CD4-positive, alpha-beta T cell treated with Interleukin-12 subunit alpha and Interleukin-12 subunit beta, for 1 hour (primary cell): ENCODE data around the gene IGHMBP2.
A peak's percentile ranks its signal among the peaks of the same experiment; 100 is the strongest.
"Not testable (repeated sequence)": the region's sequence is repeated elsewhere in the genome, so short reads cannot be mapped to it uniquely, and the experiment has no call there.

ENCODE experiments used
- DNase-seq: peaks from one replicate; pipeline ENCODE4 v3.0.0-alpha.2; 2020

The IGHMBP2 gene

GRCh38 chr11:68903288-68904247, at the start of gene IGHMBP2, which contains the start of gene MRPL21:
Gene IGHMBP2, plus strand, starts transcription at chr11:68903891. Its CDS starts 62 bp downstream, at chr11:68903953.
Gene MRPL21, minus strand, starts transcription at chr11:68903832. Its CDS starts 22 bp downstream, at chr11:68903810.
- DNase-seq: peak; percentile 85

DNA sequence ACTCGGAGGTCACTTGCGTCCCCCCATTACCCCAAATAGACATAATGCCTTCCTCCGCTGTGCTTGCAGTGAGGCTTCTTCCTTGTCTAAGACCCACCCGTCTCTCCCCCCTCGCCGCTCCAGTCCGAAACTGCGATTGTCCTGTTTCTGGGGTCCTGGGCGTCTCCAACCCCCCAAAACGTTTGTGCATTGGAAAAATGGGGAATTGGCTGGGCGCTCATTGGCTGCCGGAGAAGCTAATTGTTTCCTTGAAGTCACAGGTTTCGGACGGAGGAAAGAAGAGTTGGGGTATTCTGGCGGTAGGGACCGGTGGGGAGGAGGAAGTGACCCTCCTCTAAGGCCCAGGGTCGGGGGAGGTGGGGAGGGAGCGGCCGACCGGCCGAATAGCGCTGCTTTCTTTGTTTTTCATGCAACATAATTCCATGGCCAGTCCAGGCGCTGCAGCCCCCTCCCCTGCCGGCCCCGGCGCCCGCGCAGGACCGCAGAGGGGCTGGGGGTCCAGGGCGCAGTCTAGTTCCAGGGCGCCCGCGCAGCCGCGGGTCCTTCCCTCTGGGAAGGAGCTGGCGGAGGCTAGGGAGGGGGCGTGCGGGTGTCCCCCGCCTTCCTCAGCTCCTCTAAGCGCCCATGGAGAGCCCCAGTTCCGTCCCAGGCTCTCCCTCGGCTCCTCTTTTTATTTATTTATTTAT, 49.3 kb upstream of the IGHMBP2 start:
- DNase-seq: no peak

DNA sequence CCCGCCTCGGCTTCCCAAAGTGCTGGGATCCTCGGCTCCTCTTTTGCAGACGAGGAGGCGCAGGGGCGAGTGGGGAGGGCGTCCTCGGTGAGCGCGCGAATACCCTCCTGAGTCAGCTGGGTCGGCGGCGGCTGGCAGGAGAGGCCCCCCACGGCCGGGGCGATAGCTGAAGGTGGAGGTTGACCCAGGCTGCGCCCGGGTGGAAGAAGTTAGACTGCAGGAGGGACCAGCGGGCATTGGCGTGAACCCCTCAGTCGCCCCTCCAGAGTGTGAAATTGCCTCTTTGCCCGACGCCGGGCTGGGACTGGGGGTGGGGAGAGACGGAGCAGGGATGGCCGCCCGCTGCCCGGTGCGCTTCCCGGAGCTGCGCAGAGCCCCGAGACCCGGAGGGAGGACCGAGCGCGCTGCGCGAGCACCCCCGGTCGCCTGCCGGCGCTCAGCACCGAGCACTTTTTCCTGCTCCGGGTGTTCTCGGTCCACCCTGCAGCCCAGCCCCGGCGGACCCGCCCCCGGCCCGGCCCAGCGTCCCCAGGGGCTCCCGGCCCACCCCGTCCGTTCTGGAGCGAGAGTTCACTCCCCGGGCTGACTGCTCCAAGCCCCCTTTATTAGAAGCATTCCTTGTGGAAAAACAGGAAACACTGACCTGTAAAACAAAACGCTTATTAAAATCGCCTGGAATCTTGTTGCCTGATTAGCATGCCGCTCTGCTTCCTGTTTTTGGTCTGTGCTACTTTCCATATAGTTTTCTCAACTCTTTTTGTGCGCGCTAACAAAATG, 48.3 kb upstream of the IGHMBP2 start:
- peak; percentile 37 for DNase-seq

DNA sequence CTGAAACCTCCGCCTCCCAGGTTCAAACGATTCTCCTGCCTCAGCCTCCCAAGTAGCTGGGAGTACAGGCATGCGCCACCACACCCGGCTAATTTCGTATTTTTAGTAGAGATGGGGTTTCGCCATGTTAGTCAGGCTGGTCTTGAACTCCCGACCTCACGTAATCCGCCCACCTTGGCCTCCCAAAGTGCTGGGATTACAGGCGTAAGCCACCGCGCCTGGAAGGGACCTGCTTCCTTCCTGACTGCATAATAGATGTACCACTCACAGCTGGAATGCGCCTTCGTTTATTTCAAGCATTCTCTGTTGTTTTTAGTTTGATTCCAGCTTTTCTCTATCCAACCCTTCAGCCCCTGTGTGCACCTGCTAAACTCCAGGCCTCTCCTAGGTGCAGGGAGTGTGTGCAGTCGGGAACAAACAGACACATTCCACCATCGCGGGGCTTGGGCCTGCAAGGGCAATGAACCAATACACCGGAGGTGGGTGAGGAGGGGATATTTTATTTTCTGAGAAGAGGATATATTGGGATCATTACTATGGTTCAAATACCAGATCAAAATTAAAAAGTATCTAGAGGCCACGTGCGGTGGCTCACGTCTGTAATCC, 47.2 kb upstream of the IGHMBP2 start:
- DNase-seq: not testable (repeated sequence)

DNA sequence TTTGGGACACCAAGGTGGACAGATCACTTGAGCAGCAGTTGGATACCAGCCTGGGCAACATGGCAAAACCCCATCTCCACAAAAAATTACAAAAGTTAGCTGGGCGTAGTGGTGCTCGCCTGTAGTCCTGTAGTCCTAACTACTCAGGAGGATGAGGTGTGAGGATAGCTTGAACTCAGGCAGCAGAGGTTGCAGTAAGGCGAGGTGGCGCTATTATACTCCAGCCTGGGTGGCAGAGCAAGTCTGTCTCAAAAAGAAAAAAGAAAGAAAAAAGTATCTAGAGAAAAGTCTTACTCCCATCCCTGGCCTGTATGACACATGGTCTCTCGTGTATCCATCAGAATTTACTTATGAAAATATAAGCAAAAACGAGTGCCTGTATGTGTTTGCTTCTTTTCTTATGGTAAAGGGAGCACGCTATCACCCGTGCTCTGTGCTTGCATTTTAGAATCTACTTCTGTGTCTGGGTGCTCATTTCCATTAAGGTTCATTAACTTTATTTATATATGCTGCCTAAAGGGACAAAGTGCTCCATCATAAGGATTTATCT, 46.6 kb upstream of the IGHMBP2 start:
- no peak for DNase-seq

DNA sequence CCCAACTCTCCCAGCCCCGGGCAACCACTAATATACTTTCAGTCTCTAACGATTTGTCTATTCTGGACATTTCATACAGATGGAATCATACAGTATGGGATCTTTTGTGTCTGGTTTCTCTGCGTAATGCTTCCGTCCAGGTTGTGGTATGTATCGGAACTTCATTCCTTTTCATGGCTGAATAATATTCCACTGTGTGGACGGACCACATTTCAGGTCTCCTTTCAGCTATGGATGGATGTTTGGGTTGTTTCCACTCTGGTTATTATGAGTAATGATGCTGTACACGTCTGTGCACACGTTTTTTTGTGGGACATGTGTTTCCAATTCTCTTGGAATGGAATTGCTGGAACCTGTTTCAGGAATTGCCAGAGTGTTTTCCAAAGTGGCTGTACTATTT, 44.6 kb upstream of the IGHMBP2 start:
- DNase-seq: no peak

- no peak for DNase-seq
Observed at GRCh38 chr11:68862421-68862820, 41.3 kb upstream of the IGHMBP2 start.

GRCh38 chr11:68863553-68864265, 40.0 kb upstream of the IGHMBP2 start:
- no peak for DNase-seq

- no peak for DNase-seq
Observed at GRCh38 chr11:68865241-68865640, 38.5 kb upstream of the IGHMBP2 start.

- no peak for DNase-seq
Observed at GRCh38 chr11:68867066-68867465, 36.6 kb upstream of the IGHMBP2 start.

- no peak for DNase-seq
Observed at GRCh38 chr11:68868221-68868835, 35.4 kb upstream of the IGHMBP2 start.

GRCh38 chr11:68870470-68870869, 33.2 kb upstream of the IGHMBP2 start:
- DNase-seq: no peak

DNA sequence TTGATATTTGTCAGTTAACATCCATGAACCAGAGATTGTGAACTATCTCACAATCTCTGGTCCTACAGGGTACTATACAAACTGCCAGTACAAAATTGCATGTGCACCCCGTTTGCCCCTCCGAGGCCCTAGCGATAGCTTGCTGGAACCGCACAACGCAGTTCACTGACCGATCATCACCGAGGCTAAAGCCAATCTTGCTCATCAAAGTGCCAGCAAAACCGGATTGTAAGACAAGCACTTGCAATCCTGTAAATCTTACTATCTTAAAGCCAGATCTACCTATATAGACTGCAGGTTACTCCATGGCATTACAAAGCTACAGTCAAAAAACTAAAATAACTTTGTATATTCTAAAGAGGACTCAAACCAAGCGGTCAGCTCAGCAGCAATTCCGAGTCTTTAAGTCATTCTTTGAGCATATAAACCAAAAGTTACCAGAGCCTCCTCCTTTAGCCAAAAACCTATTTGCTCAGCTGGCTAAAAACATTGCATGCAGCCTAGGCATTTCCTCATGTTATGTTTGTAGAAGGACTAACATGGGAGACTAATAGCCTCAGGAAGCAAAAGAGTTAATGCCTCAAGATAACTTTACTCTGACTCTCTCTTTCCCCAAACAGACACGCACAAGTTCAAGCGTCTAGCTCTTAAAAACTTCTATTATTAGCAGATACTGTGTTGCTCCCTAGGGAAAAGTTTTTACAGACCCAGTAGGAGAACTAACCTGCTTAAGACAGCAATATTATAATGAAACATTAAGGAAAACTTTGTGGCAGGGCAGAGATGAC, 31.3 kb upstream of the IGHMBP2 start:
- no peak for DNase-seq

DNA sequence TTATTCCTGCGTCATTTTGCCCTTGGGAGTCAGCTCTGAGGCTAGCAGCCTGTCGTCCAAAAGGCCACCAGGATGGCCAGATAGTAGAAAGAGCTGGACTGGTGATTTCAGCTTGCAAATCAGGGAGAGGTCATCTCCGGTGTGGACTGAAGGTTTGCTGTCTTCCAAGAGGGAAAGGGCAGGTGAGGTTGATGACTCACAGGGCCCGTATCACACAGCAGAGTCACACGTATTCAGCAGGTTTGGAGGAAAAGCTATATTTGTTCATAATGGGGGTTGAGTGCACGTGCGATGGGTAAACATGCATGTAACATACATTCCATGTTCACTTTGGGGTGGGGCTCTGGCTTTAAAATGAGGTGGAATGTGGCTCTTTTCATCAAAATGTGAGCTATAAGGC, 25.7 kb upstream of the IGHMBP2 start:
- DNase-seq: no peak

DNA sequence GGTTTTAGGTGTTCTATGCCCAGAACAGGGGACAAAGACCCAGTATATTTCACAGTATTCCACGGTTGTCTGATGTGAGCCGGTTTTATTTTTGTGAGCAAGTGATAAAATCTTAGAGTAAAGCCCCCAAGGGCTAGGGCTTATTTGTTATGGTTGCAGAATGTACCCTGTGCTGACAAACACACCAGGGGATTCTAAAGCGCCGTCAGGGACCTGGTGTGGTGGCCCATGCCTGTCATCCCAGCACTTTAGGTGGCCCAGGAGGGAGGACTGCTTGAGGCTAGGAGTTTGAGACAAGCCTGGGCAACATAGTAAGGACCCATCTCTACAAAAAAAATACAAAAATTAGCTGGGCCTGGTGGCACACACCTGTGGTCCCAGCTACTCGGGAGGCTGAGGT, 22.8 kb upstream of the IGHMBP2 start:
- no peak for DNase-seq

DNA sequence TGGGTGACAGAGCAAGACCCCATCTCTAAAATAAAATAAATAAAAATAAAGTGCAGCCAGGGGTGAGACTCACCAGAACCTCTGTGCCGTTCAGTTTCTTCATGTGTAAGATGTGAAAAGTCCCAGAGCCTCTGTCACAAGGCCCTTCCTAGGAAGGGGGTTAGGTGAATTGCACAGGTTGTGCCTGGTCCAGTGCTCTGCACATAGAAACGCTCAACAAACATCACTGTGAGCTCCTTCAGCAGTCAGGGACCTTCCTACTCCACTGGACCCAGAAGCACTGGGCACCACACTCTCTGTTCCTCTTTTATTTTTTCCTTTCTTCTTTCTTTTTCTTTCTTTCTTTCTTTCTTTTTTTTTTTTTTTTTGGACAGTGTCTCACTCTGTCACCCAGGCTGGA, 22.4 kb upstream of the IGHMBP2 start:
- DNase-seq: no peak

DNA sequence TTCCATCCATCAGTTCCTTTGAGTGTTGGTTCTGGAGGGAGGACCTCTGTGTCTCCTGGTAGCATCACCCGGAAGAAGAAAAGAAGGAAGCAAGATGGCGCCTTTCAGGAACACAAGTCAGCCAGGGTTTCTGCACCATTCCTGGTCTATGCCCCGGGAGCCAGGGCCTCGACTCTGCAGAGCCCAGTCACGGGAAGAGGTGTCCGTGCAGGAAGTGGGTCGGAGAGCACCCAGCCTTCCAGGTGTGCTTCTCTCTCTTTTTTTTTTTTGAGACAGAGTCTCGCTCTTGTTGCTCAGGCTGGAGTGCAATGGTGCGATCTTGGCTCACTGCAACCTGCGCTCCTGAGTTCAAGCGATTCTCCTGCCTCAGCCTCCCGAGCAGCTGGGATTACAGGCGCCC, 21.3 kb upstream of the IGHMBP2 start:
- DNase-seq: no peak

GRCh38 chr11:68884827-68885226, 18.9 kb upstream of the IGHMBP2 start:
- not testable (repeated sequence) for DNase-seq

- DNase-seq: no peak
Observed at GRCh38 chr11:68889948-68890446, 13.7 kb upstream of the IGHMBP2 start.
